Thymus (tissue), 11 donors: Measurements from ENCODE around the gene COL15A1. TPM values are rescaled to one million over a fixed set of nuclear protein-coding genes. Genes with fewer than 3 reads are reported as not detected.
"Not testable (repeated sequence)": the region's sequence is repeated elsewhere in the genome, so short reads cannot be mapped to it uniquely, and the experiment has no call there.

ENCODE experiments used
- DNase-seq, 9 donors: peaks; one replicate each; pipeline ENCODE4 v3.0.0-alpha.2; 2013; ENCODE audit warnings: low spot score in 9 of 9, low read depth in 6 of 9, missing footprints in 1 of 9
- H3K27ac ChIP-seq, 2 donors: one replicate each; pipeline ENCODE4 v1.5.1; 2013; ENCODE audit warnings: control low read depth in 1 of 2, low read depth in 1 of 2, low read length in 1 of 2, mild to moderate bottlenecking in 1 of 2, moderate library complexity in 1 of 2
- H3K27me3 ChIP-seq, 2 donors: one replicate each; pipeline ENCODE4 v1.5.1; 2013; ENCODE audit warnings: low read length in 1 of 2; ENCODE audit not compliant: control insufficient read depth in 2 of 2, insufficient read depth in 1 of 2
- H3K36me3 ChIP-seq, 2 donors: one replicate each; pipeline ENCODE4 v1.5.1; 2013; ENCODE audit warnings: low read length in 1 of 2, mild to moderate bottlenecking in 1 of 2, moderate library complexity in 1 of 2; ENCODE audit not compliant: control insufficient read depth in 2 of 2, insufficient read depth in 2 of 2
- H3K4me1 ChIP-seq, 2 donors: one replicate each; pipeline ENCODE4 v1.5.1; 2013; ENCODE audit warnings: low read length in 2 of 2; ENCODE audit not compliant: control insufficient read depth in 2 of 2, insufficient read depth in 2 of 2
- H3K4me3 ChIP-seq, 2 donors: one replicate each; pipeline ENCODE4 v1.5.1; 2013; ENCODE audit warnings: low read length in 2 of 2, control low read depth in 1 of 2, mild to moderate bottlenecking in 1 of 2
- H3K9me3 ChIP-seq, 2 donors: one replicate each; pipeline ENCODE4 v1.5.1; 2013; ENCODE audit warnings: low read length in 1 of 2, mild to moderate bottlenecking in 1 of 2; ENCODE audit not compliant: control insufficient read depth in 2 of 2, insufficient read depth in 1 of 2
- WGBS: extraction: QIAGEN DNeasy Blood & Tissue Kit; methylation state at CpG from one replicate; pipeline ENCODE4 v1.1.7; 2013; 5-methylcytosine and 5-hydroxymethylcytosine counted together
- polyA plus RNA-seq: library from polyadenylated mRNA; stranded (reverse); fragments of 200-250 nt; gene quantifications from one replicate; pipeline ENCODE4 v1.2.3, GENCODE V29; 2013
- total RNA-seq: library from RNA; stranded (reverse); fragments of 120-200 nt; gene quantifications from one replicate; pipeline ENCODE4 v1.2.4, GENCODE V29; 2013
- donor health status: healthy.

COL15A1 gene
- total and polyA plus RNA-seq, 2 donors = 3.8 to 13.2 TPM

DNA sequence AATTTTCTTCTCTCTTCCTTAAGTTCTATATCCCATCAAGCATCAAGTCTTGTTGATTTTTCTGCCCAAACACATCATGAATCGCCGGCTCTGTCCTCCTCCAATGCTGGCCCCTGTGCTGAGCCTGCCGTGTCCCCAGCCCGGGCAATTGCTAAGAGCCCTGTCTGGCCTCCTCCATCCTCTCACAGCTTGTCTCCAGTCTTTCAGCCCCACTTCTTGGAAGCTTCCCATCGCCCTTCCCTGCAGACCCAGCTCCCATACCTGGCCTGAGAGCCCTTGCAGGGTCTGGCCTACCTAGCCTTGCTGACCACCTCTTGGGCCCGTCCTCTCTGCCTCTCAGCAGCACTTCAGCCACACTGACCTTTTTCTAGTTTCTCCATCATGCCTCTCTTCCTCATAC is 61.9 kb downstream of the COL15A1 start:
- 97% methylated on average over 6 of the region's 6 CpGs for WGBS
- no peak for DNase-seq
- H3K4me1 ChIP-seq = peaks cover 7 to 26% of the 10 kb centered on the region in 2 donors

DNA sequence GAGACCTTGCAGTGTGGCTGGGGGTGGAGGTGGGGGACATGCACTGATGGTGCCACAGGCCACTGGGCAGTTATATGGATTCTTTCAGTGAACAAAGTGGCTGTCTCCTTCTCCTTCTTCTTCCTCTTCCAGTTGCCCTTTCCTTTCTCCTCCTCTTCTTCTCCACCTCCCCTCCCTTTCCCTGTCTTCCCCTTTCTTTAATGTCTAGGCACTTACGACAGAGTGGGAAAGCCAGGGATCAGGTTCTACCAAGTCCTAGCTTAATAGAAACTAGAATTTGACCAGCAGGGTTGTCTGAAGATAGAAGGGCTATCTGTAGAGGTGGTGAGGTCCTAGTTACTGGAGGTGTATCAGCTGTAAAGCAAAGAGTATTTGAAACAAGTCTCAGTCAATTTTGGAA is 62.8 kb downstream of the COL15A1 start:
- whole genome bisulfite sequencing = 95% methylated on average over 1 of the region's 1 CpG
- Histone ChIP-seq H3K36me3 (no peaks in the 10 kb centered on the region), H3K27me3 (no peaks in the 10 kb centered on the region), H3K4me1 (peaks cover 0 to 18% of the 10 kb centered on the region in 2 donors), H3K9me3 (peaks cover 0 to 6% of the 10 kb centered on the region in 2 donors), H3K27ac (no peak overlapping the region), H3K4me3 (no peak overlapping the region)
- DNase-seq = no peak

More for the DNA sequence above, 61.9 kb downstream of the COL15A1 start:
- peaks cover 0 to 6% of the 10 kb centered on the region in 2 donors for H3K9me3 ChIP-seq
- no peaks in the 10 kb centered on the region for H3K27me3 ChIP-seq
- H3K36me3 ChIP-seq = no peaks in the 10 kb centered on the region
- H3K4me3 ChIP-seq = no peak overlapping the region
- no peak overlapping the region for H3K27ac ChIP-seq

DNA sequence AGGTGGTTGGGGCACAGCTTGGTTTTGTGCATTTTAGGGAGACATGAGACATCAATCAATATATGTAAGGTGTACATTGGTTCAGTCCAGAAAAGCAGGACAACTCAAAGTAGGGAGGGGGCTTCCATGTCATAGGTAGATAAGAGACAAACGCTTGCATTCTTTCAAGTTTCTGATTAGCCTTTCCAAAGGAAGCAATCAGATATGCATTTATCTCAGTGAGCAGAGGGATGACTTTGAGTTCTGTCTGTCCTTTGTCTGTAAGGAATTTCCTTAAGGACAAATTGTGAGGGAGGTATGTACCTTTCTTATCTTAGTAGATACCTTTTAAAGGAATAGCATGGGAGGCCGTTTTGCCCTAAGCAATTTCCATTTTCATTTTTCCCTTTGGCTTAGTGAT is 63.3 kb downstream of the COL15A1 start:
- peaks cover 0 to 6% of the 10 kb centered on the region in 2 donors for H3K9me3 ChIP-seq
- DNase-seq = no peak
- no peak overlapping the region for H3K4me3 ChIP-seq
- no peak overlapping the region for H3K27ac ChIP-seq
- 97% methylated on average over 2 of the region's 2 CpGs for WGBS
- H3K4me1 ChIP-seq = peaks cover 0 to 13% of the 10 kb centered on the region in 2 donors
- H3K36me3 ChIP-seq = no peaks in the 10 kb centered on the region
- H3K27me3 ChIP-seq = no peaks in the 10 kb centered on the region

DNA sequence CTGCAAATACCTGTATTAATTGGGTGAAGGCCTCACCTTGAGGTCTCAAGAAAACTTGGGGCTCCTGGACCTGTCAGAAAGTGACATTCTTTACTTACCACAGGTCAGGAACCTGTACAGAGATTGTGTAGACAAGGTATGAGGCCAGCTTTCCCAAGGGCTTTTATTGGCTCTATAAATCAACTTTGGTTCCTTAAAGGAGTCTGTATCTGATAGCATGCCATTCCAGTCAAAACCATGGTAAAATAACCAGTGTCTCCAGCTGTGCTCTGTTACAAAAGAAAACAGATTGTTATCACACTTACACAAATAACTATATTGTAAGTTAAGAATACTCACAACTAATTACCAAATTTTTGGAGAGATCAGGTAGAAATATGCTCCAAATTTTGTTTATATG is 64.5 kb downstream of the COL15A1 start:
- peaks cover 0 to 16% of the 10 kb centered on the region in 2 donors for H3K4me1 ChIP-seq
- H3K27ac ChIP-seq = no peak overlapping the region
- H3K36me3 ChIP-seq = no peaks in the 10 kb centered on the region
- H3K4me3 ChIP-seq = no peak overlapping the region
- DNase-seq = no peak
- no peaks in the 10 kb centered on the region for H3K27me3 ChIP-seq
- peaks cover 0 to 12% of the 10 kb centered on the region in 2 donors for H3K9me3 ChIP-seq

DNA sequence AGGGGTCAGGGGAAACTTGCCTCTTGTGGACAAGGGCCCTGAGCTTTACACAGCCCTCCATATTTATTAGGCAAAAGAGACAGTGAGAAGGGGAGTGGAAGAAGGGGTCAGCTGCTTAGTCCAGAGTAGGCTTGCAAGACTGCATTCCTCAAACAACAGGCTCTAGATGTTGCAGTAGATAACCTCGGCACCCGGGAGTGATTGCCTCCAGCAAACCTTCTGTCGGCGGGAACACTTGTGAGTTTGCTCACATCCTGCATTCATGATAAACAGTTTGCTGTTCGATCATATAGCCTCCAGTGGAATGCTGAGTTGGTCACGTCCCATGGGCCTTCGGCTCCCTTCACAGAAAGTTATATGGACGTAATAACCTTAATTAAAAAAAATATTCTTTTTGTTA is 66.7 kb downstream of the COL15A1 start:
- not testable (repeated sequence) for H3K27ac ChIP-seq, H3K4me3 ChIP-seq, H3K36me3 ChIP-seq, DNase-seq, H3K27me3 ChIP-seq
- peaks cover 0 to 12% of the 10 kb centered on the region in 2 donors for H3K9me3 ChIP-seq
- WGBS = 91% methylated on average over 8 of the region's 8 CpGs
- H3K4me1 ChIP-seq = peaks cover 12 to 13% of the 10 kb centered on the region in 2 donors

DNA sequence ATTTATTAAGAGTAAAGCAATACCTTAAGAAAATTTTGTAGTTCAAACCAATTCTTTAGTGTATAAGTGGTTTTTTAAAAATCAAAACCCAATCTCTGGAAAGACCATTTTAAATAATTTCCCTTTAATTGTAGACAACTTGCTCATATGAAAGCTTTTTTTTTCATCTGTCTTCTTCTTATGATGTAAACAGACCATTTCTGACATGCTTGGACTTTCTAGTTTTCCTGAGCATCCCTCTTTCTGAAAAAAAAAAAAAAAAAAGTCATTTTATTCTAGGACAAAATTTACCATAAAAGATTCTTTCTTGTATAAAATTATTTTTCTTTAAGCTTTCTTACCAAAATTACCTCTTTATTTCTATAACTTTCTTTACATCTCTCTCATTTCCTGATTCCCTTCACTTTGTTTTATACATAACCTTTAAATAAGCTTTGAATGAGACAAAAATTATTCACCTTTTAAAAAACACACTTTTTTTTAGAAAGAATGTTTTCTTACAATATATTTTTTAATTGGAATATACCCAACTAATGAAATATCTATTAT is 67.5 kb downstream of the COL15A1 start:
- Histone ChIP-seq H3K4me3 (no peak overlapping the region), H3K36me3 (no peaks in the 10 kb centered on the region), H3K27me3 (no peaks in the 10 kb centered on the region), H3K27ac (no peak overlapping the region), H3K4me1 (peaks cover 12 to 13% of the 10 kb centered on the region in 2 donors), H3K9me3 (peaks cover 0 to 12% of the 10 kb centered on the region in 2 donors)
- DNase-seq = no peak

DNA sequence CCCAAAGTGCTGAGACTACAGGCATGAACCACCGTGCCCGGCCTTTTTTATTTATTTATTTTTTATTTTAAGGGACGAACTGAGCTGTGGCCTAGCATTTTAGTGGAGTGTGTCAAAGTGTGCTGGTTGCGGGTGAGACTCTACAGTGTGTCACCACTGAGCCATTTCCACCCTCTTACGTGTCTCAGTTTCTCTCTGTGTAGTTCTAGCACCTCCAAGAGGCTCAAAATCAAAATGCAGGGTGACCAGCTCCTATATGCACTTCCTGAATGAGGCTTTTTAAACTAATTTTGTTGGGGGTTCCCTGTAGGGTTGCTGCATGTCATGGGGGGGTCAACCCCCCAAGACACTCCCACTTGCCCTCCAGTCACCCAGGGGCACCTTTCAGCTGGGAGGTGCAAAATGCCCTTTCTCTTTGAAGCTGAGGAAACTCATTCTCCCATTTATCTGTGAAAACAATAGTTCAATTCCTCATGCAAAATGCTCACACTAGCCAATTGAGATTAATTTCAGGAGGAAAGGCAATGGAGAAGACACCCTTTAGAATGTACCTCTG is 69.3 kb downstream of the COL15A1 start:
- DNase-seq = no peak
- no peaks in the 10 kb centered on the region for H3K27me3 ChIP-seq
- no peaks in the 10 kb centered on the region for H3K36me3 ChIP-seq
- 88% methylated on average over 5 of the region's 5 CpGs for WGBS
- peaks cover 0 to 12% of the 10 kb centered on the region in 2 donors for H3K9me3 ChIP-seq
- H3K4me3 ChIP-seq = no peak overlapping the region
- peaks cover 12 to 13% of the 10 kb centered on the region in 2 donors for H3K4me1 ChIP-seq
- H3K27ac ChIP-seq = peak overlapping the region; percentile 53 to 81

DNA sequence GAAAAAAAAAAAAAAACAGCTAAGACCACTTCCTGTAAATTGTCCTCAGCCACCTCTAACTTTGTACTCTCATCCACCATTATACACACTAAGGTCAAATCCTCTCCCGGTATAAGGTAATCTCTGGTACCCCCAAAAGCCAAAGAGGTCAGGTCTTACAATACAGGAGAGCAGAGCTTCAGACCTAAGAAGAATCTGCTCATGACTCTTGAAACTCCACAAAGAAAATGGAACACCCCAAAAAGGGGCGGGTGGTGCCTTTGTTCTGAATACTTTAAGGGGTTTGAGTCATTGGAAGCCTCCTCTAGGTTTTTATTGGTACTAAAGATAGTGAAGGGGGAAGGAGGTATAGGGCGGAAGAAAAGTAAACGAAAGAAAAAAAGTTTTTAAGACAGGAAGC is 69.8 kb downstream of the COL15A1 start:
- peak overlapping the region; percentile 81 to 86 for H3K27ac ChIP-seq
- 49% methylated on average over 4 of the region's 4 CpGs for WGBS

DNA sequence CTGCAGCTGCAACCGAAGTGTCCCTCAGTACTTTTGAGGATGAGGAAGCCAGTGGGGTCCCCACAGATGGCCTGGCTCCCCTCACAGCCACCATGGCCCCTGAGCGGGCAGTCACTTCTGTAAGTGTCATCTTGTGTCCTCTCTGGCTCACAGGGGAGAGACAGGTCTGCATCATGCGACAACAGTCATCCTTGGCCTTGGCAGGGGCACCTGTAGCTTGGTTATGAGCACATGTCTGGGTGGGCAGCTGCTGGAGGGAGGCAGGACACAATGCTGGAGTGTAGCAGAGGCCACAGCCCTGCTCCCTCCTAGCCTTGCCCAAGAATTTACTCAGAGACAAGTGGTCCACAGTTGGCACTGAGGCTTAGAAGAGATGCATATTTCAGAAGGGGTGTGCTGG is 71.7 kb downstream of the COL15A1 start:
- Histone ChIP-seq H3K4me1 (peaks cover 12 to 13% of the 10 kb centered on the region in 2 donors), H3K4me3 (no peak overlapping the region), H3K36me3 (no peaks in the 10 kb centered on the region), H3K9me3 (peaks cover 0 to 8% of the 10 kb centered on the region in 2 donors), H3K27me3 (no peaks in the 10 kb centered on the region), H3K27ac (no peak overlapping the region)
- no peak for DNase-seq
- 97% methylated on average over 3 of the region's 3 CpGs for WGBS

More for the DNA sequence above, 69.8 kb downstream of the COL15A1 start:
- no peaks in the 10 kb centered on the region for H3K36me3 ChIP-seq
- H3K27me3 ChIP-seq = no peaks in the 10 kb centered on the region
- peaks cover 0 to 12% of the 10 kb centered on the region in 2 donors for H3K9me3 ChIP-seq
- no peak overlapping the region for H3K4me3 ChIP-seq
- peaks cover 12 to 13% of the 10 kb centered on the region in 2 donors for H3K4me1 ChIP-seq
- peak in 2 of 9 donors; percentile 29 to 71 for DNase-seq
